HCEC 1CT (cell line): ENCODE data around the gene OSR1.
"Not testable (repeated sequence)": the region's sequence is repeated elsewhere in the genome, so short reads cannot be mapped to it uniquely, and the experiment has no call there.

Source experiments
- DNase-seq: peaks from one replicate; pipeline ENCODE4 v3.0.0-alpha.2; 2017

The OSR1 gene

DNA sequence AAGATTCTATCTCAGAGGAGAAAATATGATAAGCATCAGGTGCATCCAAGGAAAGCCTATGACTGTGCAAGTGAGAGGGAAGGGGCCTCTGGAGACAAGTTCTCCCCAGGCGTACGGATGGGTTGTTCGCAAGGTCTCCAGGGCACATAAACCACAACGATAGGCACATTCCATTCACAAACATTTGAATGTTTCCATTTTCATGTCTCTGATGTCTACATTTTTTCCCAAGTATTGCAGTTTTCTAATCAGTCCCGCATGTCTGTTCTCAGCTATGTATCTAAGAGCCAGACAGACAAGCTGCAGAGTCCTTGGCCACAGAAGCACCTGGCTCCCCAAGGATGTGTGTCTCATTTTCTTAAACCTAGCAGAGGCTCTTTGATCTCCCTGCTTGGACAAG is 28.0 kb downstream of the OSR1 start:
- DNase-seq: no peak

DNA sequence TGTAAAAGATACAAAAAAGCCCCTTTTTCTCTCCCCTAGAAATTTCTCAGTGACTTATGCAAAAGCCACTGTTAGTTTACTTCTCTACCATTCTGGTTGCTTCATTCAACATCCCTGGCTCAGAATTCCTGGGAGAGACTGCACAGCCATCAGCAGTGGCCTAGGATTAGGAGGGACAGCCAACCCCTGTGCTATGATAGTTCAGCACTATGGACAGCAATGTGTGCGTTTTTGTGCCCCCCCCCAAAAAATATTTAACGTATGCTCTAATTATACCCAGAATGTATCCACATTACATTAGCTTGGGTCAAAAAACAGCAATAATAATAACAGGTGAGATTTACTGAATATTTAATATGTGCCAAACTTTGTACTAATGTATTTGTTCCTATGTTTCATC is 29.0 kb downstream of the OSR1 start:
- no peak for DNase-seq

DNA sequence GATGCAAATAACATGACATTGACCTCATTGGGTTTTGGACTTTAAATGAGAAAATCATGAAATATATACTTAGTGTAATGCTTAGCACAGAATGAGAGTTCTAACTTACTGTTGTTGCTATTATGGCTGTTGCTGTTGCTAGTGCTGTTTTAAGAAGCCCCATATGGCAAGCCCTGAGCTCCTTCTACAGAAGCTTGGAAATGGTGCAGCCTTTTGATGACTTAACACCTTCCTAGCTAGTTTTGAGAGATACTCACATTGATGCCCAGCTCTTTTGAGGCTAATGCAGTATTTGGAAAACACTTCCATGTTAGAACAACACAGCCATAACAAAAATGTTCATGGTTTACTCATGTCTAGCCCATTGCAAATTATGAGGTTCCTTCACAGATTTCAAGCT is 30.9 kb downstream of the OSR1 start:
- DNase-seq: no peak

DNA sequence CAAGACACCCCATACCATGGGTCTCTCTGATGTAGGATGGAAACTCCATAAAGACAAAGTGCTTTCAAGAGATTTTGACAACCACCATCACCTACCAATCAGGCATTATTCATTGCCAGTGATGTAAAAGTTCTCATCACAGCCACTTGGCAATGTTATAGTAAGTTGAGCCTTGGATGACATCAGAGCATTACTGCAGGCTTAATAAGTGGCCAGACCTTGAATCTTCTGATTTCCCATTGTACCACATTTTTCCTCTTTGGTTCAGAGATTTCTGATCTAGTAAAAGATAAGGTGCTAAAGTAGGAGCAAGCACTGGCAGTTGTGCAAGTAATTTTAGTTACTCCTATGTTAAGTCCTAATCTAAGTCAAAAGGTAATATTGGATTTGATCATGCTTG is 36.5 kb downstream of the OSR1 start:
- no peak for DNase-seq

DNA sequence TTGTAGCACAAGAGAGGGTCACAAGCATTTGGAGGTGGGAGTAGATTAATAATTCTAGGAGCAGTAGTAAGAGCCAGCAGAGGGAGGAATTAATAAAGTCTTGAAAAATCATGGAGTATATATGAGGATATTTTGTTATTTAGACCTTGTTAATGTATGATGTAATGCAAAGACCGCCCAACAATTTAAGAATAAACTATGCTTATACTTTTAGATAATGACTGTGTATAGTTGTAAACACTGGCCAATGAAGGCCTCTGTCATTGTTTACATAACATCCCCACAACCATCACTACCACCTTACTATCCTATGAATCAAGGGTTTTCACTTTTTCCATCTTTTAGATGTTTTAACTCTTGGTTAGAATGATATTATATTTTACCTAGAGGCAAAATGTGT is 37.6 kb downstream of the OSR1 start:
- no peak for DNase-seq

DNA sequence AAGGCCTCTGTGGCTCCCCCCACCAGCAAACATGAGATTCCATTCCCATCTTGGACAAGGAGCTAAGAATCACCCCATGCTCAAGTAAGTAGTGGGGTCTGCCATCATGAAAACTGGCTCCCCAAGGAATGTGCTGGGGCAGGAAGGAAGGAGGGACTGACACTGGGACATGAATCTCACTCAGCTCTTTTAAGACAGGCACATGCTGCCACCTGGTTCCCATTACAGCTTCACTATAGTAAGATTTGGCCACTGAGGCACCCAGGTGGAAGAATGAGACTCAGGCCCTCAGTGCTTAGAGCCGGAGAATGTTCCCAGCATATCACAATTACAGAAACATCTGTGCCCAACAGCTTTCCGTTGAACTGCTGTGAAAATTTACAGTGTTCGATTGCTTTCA is 38.7 kb downstream of the OSR1 start:
- no peak for DNase-seq

DNA sequence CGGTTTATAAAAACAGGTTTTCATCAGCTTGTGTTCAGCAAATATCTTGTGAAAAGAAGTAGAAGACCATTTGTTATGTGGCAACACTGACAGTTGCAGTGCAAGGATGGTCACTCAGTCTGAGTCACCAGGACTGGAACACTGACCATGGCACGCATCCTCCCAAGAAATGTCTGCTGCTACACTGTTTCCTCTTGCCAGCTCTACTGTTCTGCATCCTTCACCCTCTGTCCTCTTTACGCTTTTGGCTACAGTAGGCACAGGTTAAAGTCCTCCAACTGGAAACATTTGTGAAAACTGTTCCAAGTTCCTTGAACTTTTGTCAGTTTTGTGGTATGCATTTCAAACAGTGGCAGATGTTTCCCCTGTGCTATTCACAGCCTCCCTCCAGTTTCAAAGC is 39.4 kb downstream of the OSR1 start:
- DNase-seq: no peak

DNA sequence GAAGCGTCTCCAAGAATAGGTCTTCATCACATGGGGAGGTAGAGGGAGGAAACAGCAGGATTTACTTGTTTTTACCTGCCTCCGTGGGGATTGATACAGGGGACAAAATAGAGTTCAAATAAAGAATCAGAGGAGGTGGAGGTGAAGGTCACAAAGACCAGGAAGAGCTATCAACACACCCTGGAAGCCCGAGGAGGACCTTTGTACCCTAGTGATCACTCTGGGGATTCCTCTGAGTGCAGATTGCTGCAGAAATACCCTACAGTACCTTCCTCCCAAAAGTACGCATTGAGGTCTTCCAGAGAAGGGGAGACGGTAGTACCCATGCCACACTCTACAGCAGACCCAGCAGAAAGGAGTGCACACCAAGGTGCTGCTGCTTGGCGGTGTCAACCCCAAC is 44.9 kb downstream of the OSR1 start:
- no peak for DNase-seq

DNA sequence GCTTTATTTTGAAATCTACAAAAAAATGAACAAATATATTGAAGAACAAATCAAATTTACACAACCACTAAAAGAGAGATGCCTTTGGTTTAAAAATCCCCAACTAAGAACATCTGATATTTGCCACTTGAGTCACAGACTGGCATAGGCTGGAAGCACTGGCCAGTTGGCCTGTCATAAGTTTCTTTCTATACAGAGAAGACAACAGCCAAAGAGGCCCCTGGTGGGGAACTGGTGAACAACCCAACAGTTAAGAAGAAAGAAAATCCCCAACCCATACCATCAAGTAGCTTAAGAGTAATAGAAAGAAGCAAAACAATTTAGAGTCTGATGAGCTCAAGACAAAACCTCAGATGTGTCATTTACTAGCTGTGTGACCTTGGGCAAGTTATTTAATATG is 45.5 kb downstream of the OSR1 start:
- DNase-seq: peak; percentile 34

DNA sequence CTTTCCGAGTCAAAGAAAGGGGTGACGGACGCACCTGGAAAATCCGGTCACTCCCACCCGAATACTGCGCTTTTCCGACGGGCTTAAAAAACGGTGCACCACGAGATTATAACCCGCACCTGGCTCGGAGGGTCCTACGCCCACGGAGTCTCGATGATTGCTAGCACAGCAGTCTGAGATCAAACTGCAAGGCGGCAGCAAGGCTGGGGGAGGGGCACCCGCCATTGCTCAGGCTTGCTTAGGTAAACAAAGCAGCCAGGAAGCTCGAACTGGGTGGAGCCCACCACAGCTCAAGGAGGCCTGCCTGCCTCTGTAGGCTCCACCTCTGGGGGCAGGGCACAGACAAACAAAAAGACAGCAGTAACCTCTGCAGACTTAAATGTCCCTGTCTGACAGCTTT is 52.4 kb downstream of the OSR1 start:
- DNase-seq: not testable (repeated sequence)

DNA sequence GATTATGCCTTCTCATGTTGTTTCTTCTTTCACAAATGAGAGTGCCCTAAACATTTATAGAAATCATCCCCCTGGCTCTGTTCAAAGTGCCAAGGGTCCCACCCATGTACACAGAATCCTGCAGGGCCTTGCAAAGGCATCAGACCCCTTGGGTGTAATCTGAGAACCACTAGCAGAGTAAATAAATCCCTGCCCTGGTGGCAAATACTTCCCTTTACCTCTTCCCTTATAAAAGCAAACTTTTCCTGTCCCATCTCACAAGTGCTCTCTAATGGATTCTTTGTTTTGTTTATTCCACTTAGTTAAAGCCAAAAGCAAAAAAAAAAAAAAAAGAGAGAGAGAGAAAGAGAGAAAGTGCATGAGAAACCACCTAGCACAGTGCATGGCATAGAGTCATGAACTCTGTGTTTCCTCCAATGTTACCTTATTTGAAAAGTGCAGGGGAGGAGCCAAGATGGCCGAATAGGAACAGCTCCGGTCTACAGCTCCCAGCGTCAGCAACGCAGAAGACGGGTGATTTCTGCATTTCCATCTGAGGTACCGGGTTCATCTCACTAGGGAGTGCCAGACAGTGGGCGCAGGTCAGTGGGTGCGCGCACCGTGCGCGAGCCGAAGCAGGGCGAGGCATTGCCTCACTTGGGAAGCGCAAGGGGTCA is 52.9 kb downstream of the OSR1 start:
- not testable (repeated sequence) for DNase-seq

DNA sequence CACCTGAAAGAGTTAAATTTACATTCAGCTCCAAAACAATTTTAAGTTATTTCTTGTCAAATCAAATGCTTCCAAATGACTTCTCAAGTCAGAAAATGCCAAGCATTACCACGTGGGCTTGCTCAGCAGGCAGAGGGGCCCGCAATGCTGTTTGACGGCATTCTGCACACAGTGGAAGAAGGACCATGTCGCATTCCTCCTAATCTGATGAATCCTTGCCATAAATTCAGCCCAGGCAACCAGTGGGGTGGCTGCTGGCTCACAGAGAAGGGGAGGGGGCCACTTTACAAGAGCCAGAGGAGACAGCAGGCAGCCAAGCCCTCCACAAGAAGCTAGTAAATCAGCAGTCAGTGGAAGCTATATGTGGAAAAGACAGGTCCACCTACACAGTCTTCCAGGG is 56.7 kb downstream of the OSR1 start:
- DNase-seq: no peak
